Endothelial cell of umbilical vein (primary cell): ENCODE measurements around the gene DNAJC18. TPM values are rescaled to one million over a fixed set of nuclear protein-coding genes. Genes with fewer than 3 reads are reported as not detected.

ENCODE experiments used
- BruUV-seq: library from RNA; stranded (reverse); fragments of 400-500 nt; replicated peaks from 2 replicates; lab custom pipeline; 2021; lab: Mats Ljungman, UMichigan
- CTCF ChIA-PET: fragments of 300-600, 350-600 bp; sonication (Branson Sonifier 250); formaldehyde crosslinking; loops from one replicate; lab custom pipeline; 2021; ENCODE audit warnings: antibody characterized with exemption, inconsistent platforms; lab: Charles Lee
- POLR2A ChIA-PET: fragments of 300-600, 350-600 bp; sonication (Branson Sonifier 250); formaldehyde crosslinking; loops from one replicate; lab custom pipeline; 2021; ENCODE audit warnings: antibody characterized with exemption, inconsistent platforms; lab: Charles Lee
- DNase-seq: peaks from one replicate; pipeline ENCODE4 v3.0.0-alpha.2; 2011; ENCODE audit warnings: low read depth, low spot score
- FAIRE-seq: peaks from 2 replicates; lab custom pipeline; 2011; peaks lifted over from hg19 to GRCh38; lab: Jason Lieb, UNC
- H2AFZ ChIP-seq: 2 replicates; pipeline ENCODE4 v1.6.0; 2012; ENCODE audit warnings: low read depth, low read length, control low read depth, inconsistent platforms
- H3K27ac ChIP-seq: 2 replicates; pipeline ENCODE4 v1.5.1; 2011; ENCODE audit warnings: low read depth, mild to moderate bottlenecking, control low read depth, low read length, moderate library complexity; ENCODE audit not compliant: insufficient read depth
- H3K27me3 ChIP-seq, 2 experiments: 2 replicates each; pipeline versions ENCODE4 v1.6.0 to v1.6.1; 2011; ENCODE audit warnings: low read length in 2 of 2, mixed read lengths in 1 of 2; ENCODE audit not compliant: control insufficient read depth in 2 of 2, insufficient read depth in 2 of 2
- H3K36me3 ChIP-seq, 2 experiments: 2 replicates in 1 of 2; 3 replicates in 1 of 2; pipeline ENCODE4 v1.5.1; 2011; ENCODE audit warnings: low read length in 2 of 2, mild to moderate bottlenecking in 1 of 2, moderate library complexity in 1 of 2; ENCODE audit not compliant: control insufficient read depth in 2 of 2, insufficient read depth in 2 of 2; ENCODE audit errors: extremely low read depth in 1 of 2
- H3K4me1 ChIP-seq: 3 replicates; pipeline ENCODE4 v1.5.1; 2011; ENCODE audit warnings: mild to moderate bottlenecking, low read length; ENCODE audit not compliant: control insufficient read depth, insufficient read depth; ENCODE audit errors: extremely low read depth
- H3K4me2 ChIP-seq: 2 replicates; pipeline ENCODE4 v1.6.1; 2011; ENCODE audit warnings: low read length, control low read depth, mixed read lengths; ENCODE audit not compliant: insufficient read depth
- H3K4me3 ChIP-seq, 3 experiments: fragments of 200-600 bp in 1 of 3; sonication (generic), shearing (Covaris generic) in 1 of 3; replicated peaks in 1 of 3; 2 replicates each; pipeline ENCODE4 v1.5.1; 2011 to 2016; ENCODE audit warnings: control low read depth in 3 of 3, low read length in 3 of 3, mild to moderate bottlenecking in 2 of 3, inconsistent platforms in 1 of 3, low read depth in 1 of 3, moderate library complexity in 1 of 3; ENCODE audit not compliant: insufficient read depth in 1 of 3
- H3K79me2 ChIP-seq: 2 replicates; pipeline ENCODE4 v1.6.0; 2012; ENCODE audit warnings: low read length, inconsistent platforms; ENCODE audit not compliant: control insufficient read depth, insufficient read depth
- H3K9ac ChIP-seq: replicated peaks from 2 replicates; pipeline ENCODE3; 2011; ENCODE audit warnings: low read length, control low read depth; ENCODE audit not compliant: insufficient read depth; ENCODE audit errors: extremely low read depth
- H3K9me1 ChIP-seq: replicated peaks from 3 replicates; pipeline ENCODE4 v1.6.0; 2011; ENCODE audit warnings: mild to moderate bottlenecking, low read length; ENCODE audit not compliant: control insufficient read depth, insufficient read depth; ENCODE audit errors: extremely low read depth
- H3K9me3 ChIP-seq: replicated peaks from 2 replicates; pipeline ENCODE4 v1.5.1; 2012; ENCODE audit warnings: low read length, inconsistent platforms; ENCODE audit not compliant: control insufficient read depth, insufficient read depth
- H4K20me1 ChIP-seq: replicated peaks from 2 replicates; pipeline ENCODE3; 2011; ENCODE audit warnings: mild to moderate bottlenecking, low read length; ENCODE audit not compliant: control insufficient read depth, insufficient read depth; ENCODE audit errors: extremely low read depth
- EZH2 ChIP-seq: IDR thresholded peaks from 2 replicates; pipeline ENCODE4 v1.6.1; 2012; ENCODE audit warnings: borderline replicate concordance, low read depth, mild to moderate bottlenecking, moderate library complexity, low read length, inconsistent platforms; ENCODE audit not compliant: severe bottlenecking
- FOS ChIP-seq: IDR thresholded peaks from 2 replicates; pipeline ENCODE4 v1.6.1; 2011; ENCODE audit warnings: mild to moderate bottlenecking, low read length, moderate library complexity, borderline replicate concordance; ENCODE audit not compliant: insufficient read depth
- GATA2 ChIP-seq: IDR thresholded peaks from 2 replicates; pipeline ENCODE4 v1.7.0; 2011; ENCODE audit warnings: low read depth, mild to moderate bottlenecking, moderate library complexity, mixed read lengths, low read length; ENCODE audit not compliant: insufficient read length, insufficient read depth
- JUN ChIP-seq: IDR thresholded peaks from 2 replicates; pipeline ENCODE4 v1.6.1; 2011; ENCODE audit warnings: borderline replicate concordance, low read depth; ENCODE audit not compliant: insufficient read length, insufficient read depth
- MYC ChIP-seq: IDR thresholded peaks from one replicate; pipeline ENCODE4 v1.6.1; 2011; ENCODE audit warnings: mild to moderate bottlenecking, low read depth, low read length
- POLR2A ChIP-seq: IDR thresholded peaks from 2 replicates; pipeline ENCODE4 v1.6.1; 2012; ENCODE audit warnings: low read depth, mild to moderate bottlenecking, control low read depth, low read length
- POLR2AphosphoS5 ChIP-seq: IDR thresholded peaks from 2 replicates; pipeline ENCODE4 v1.6.1; 2012; ENCODE audit warnings: low read depth, mild to moderate bottlenecking, control low read depth, low read length, moderate library complexity; ENCODE audit not compliant: insufficient read depth
- dilution Hi-C: fragments of 300-500 bp; cut with MboI; formaldehyde crosslinking; loops from one replicate; pipeline ENCODE4 v1.15.0; 2019; ENCODE audit warnings: low sequenced_read_pairs; ENCODE audit not compliant: extremely low pct_ligation_motif_present
- intact Hi-C: fragments of 100-400 bp; cut with micrococcal nuclease; formaldehyde crosslinking; loops from one replicate; pipeline ENCODE4 v1.10.0; 2022
- polyA plus RNA-seq, 4 experiments: library from polyadenylated mRNA; depleted of rRNA in 3 of 4; stranded (reverse) in 3 of 4; unstranded in 1 of 4; fragments of >200 nt; gene quantifications; 2 replicates each; pipeline versions ENCODE4 v1.2.1 to v1.2.3, GENCODE V29; 2011 to 2012; ENCODE audit warnings: missing spikeins in 1 of 4
- total RNA-seq: library from RNA; stranded (reverse); gene quantifications from 2 replicates; pipeline ENCODE4 v1.2.3, GENCODE V29; 2021
- TF ChIP-seq, protein P1 (sequence below): IDR thresholded peaks from 2 replicates; pipeline ENCODE4 v1.6.1; 2011; ENCODE audit not compliant: insufficient read depth, insufficient read length
- TF ChIP-seq, protein P2 (sequence below), 2 donors: IDR thresholded peaks; 1 replicate in 1 of 2; 2 replicates in 1 of 2; pipeline ENCODE4 v1.5.1; 2011; ENCODE audit warnings: low read length in 2 of 2, mild to moderate bottlenecking in 2 of 2, moderate library complexity in 2 of 2, control low read depth in 1 of 2, inconsistent platforms in 1 of 2, low read depth in 1 of 2; ENCODE audit not compliant: insufficient read depth in 1 of 2; ENCODE audit errors: extremely low read depth in 1 of 2

DNAJC18 gene
- total and polyA plus RNA-seq, 2 donors (not counting 3 experiments of a cell fraction or from before 2014, with no cell fraction given): 23.2 to 52.6 TPM

- ChIA-PET CTCF (no interaction called here), POLR2A (no interaction called here)
- no peaks in the 10 kb centered on the region for H3K9me1 ChIP-seq
- H3K9me3 ChIP-seq: no peaks in the 10 kb centered on the region
- intact Hi-C loops (no loop called here), dilution Hi-C loops (no loop called here)
- H3K27me3 ChIP-seq: no peaks in the 10 kb centered on the region
- FAIRE-seq: no peak
- no peaks in the 10 kb centered on the region for H3K4me1 ChIP-seq
- H2AFZ ChIP-seq: no peak overlapping the region
- H4K20me1 ChIP-seq: no peaks in the 10 kb centered on the region
- H3K4me2 ChIP-seq: no peak overlapping the region
- DNase-seq: no peak
- no peaks in the 10 kb centered on the region for H3K36me3 ChIP-seq
- no peak overlapping the region for H3K27ac ChIP-seq
- H3K4me3 ChIP-seq: no peak overlapping the region
- TF ChIP-seq JUN (no peak), GATA2 (no peak), POLR2A (no peak), FOS (no peak), POLR2AphosphoS5 (no peak), MYC (no peak), EZH2 (no peak)
- TF ChIP-seq, protein P1, sequence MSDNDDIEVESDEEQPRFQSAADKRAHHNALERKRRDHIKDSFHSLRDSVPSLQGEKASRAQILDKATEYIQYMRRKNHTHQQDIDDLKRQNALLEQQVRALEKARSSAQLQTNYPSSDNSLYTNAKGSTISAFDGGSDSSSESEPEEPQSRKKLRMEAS: no peak
- TF ChIP-seq, protein P2, sequence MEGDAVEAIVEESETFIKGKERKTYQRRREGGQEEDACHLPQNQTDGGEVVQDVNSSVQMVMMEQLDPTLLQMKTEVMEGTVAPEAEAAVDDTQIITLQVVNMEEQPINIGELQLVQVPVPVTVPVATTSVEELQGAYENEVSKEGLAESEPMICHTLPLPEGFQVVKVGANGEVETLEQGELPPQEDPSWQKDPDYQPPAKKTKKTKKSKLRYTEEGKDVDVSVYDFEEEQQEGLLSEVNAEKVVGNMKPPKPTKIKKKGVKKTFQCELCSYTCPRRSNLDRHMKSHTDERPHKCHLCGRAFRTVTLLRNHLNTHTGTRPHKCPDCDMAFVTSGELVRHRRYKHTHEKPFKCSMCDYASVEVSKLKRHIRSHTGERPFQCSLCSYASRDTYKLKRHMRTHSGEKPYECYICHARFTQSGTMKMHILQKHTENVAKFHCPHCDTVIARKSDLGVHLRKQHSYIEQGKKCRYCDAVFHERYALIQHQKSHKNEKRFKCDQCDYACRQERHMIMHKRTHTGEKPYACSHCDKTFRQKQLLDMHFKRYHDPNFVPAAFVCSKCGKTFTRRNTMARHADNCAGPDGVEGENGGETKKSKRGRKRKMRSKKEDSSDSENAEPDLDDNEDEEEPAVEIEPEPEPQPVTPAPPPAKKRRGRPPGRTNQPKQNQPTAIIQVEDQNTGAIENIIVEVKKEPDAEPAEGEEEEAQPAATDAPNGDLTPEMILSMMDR (IDR thresholded peaks at IDR 0.05; ENCODE audit: extremely low read depth in 1 of 2, insufficient read depth in 1 of 2, low read depth in 1 of 2, low read length in 2 of 2): no peak
- no peaks in the 10 kb centered on the region for H3K79me2 ChIP-seq
- no peak overlapping the region for H3K9ac ChIP-seq
- no TSS peak for BruUV-seq
Observed at GRCh38 chr5:139382807-139383206, 56.5 kb downstream of the DNAJC18 start.
